HG03432 (cell line): ENCODE results near the gene FOXS1.

Experiments used
- ATAC-seq: cut with Tn5 transposase; IDR thresholded peaks from one replicate; pipeline ENCODE4 v1.9.1; 2021; ENCODE audit warnings: mild to moderate bottlenecking, moderate library complexity; ENCODE audit not compliant: unreplicated experiment

FOXS1 gene

GRCh38 chr20:31845300-31845863 is at the start of gene FOXS1:
Gene FOXS1, minus strand, starts transcription at chr20:31845604. Its CDS starts 62 bp downstream, at chr20:31845542.
- no peak for ATAC-seq

- no peak for ATAC-seq
Measured at GRCh38 chr20:31890646-31891045, 45.2 kb upstream of the FOXS1 start.

GRCh38 chr20:31883829-31884228 is 38.4 kb upstream of the FOXS1 start:
- ATAC-seq, result no peak

- no peak for ATAC-seq
Measured at GRCh38 chr20:31881945-31882344, 36.5 kb upstream of the FOXS1 start.

GRCh38 chr20:31879143-31879987 is 34.0 kb upstream of the FOXS1 start:
- peak; percentile 87 for ATAC-seq

GRCh38 chr20:31877684-31878083 is 32.3 kb upstream of the FOXS1 start:
- ATAC-seq, result no peak

GRCh38 chr20:31875671-31876070 is 30.3 kb upstream of the FOXS1 start:
- ATAC-seq, result no peak

- no peak for ATAC-seq
Measured at GRCh38 chr20:31872406-31872805, 27.0 kb upstream of the FOXS1 start.

- no peak for ATAC-seq
Measured at GRCh38 chr20:31871618-31871954, 26.2 kb upstream of the FOXS1 start.

- no peak for ATAC-seq
Measured at GRCh38 chr20:31870726-31871617, 25.6 kb upstream of the FOXS1 start.

GRCh38 chr20:31869942-31870725 is 24.7 kb upstream of the FOXS1 start, which contains the start of the genes DUSP15 and TTLL9:
Gene DUSP15, minus strand, starts transcription at chr20:31870527. Its CDS starts 190 bp downstream, at chr20:31870337.
Gene TTLL9, plus strand, starts transcription at chr20:31870634. Its CDS starts 493 bp downstream, at chr20:31871127.
- ATAC-seq, result no peak

GRCh38 chr20:31869673-31869941 is 24.2 kb upstream of the FOXS1 start:
- no peak for ATAC-seq

- ATAC-seq, result no peak
Measured at GRCh38 chr20:31868853-31869672, 23.7 kb upstream of the FOXS1 start.

- ATAC-seq, result no peak
Measured at GRCh38 chr20:31866221-31866620, 20.8 kb upstream of the FOXS1 start.

- no peak for ATAC-seq
Measured at GRCh38 chr20:31864521-31865400, 19.4 kb upstream of the FOXS1 start.

- ATAC-seq, result no peak
Measured at GRCh38 chr20:31863296-31864085, 18.1 kb upstream of the FOXS1 start.

- no peak for ATAC-seq
Measured at GRCh38 chr20:31862506-31862905, 17.1 kb upstream of the FOXS1 start.

GRCh38 chr20:31862157-31862470 is 16.7 kb upstream of the FOXS1 start:
- ATAC-seq, result no peak
